ENCODE data around the gene APOD. TPM values are rescaled to one million over a fixed set of nuclear protein-coding genes. Genes with fewer than 3 reads are reported as not detected.

The APOD gene
- total RNA-seq, 1 experiment from 2014 or later: not detected

- Histone ChIP-seq H3K4me2 (ENCODE audit: insufficient read depth, insufficient read length, low read length) (no peak overlapping the region), H3K23ac (ENCODE audit: insufficient read length, low read depth, low read length) (no peak overlapping the region), H3K4ac (ENCODE audit: low read depth, low read length) (no peak overlapping the region), H3K27ac (ENCODE audit: insufficient read length, low read depth, low read length) (no peak overlapping the region), H2BK20ac (ENCODE audit: low read depth, low read length, poor library complexity, severe bottlenecking) (no peak overlapping the region), H3K4me1 (ENCODE audit: insufficient read depth, low read length) (no peaks in the 10 kb centered on the region), H3K56ac (ENCODE audit: insufficient read length, low read depth, low read length) (no peak overlapping the region), H4K20me1 (ENCODE audit: control insufficient read depth, insufficient read depth, insufficient read length) (no peaks in the 10 kb centered on the region), H3K79me2 (ENCODE audit: insufficient read depth, low read length) (no peaks in the 10 kb centered on the region; the same call in 1 of the 2 replicates), H4K8ac (replicated peaks; ENCODE audit: insufficient read length, low read depth, low read length) (no peak overlapping the region), H3K9ac (ENCODE audit: extremely low read depth, insufficient read length, low read length) (no peak overlapping the region), H2AK5ac (ENCODE audit: insufficient read length, low read length) (no peak overlapping the region), H3K9me3 (ENCODE audit: control insufficient read depth, low read depth, low read length) (no peaks in the 10 kb centered on the region), H3K14ac (ENCODE audit: insufficient read depth, low read length) (no peak overlapping the region), H3K27me3 (ENCODE audit: insufficient read depth, low read length) (no peaks in the 10 kb centered on the region), H4K5ac (ENCODE audit: insufficient read length, low read depth, low read length) (no peak overlapping the region), H2AFZ (ENCODE audit: low read length) (no peak overlapping the region), H3K23me2 (ENCODE audit: insufficient read length, low read depth, low read length, poor library complexity, severe bottlenecking) (no peaks in the 10 kb centered on the region), H2BK12ac (ENCODE audit: insufficient read length, low read depth, low read length) (no peak overlapping the region), H2BK15ac (ENCODE audit: low read depth, low read length) (no peak overlapping the region), H3K18ac (ENCODE audit: insufficient read length, low read depth, low read length) (no peak overlapping the region), H2BK120ac (ENCODE audit: low read depth, low read length, poor library complexity, severe bottlenecking) (no peak overlapping the region), H3T11ph (ENCODE audit: low read length) (no peak overlapping the region), H4K91ac (ENCODE audit: insufficient read length, low read depth, low read length) (no peak overlapping the region), H2BK5ac (ENCODE audit: insufficient read length, low read length) (no peak overlapping the region), H3K79me1 (ENCODE audit: insufficient read depth, low read depth, low read length, poor library complexity, severe bottlenecking) (no peaks in the 10 kb centered on the region)
- no peaks in the 10 kb centered on the region for H3K27me3 Mint-ChIP-seq (ENCODE audit: low read depth)
- H3K4me1 Mint-ChIP-seq: no peaks in the 10 kb centered on the region; a peak in 1 of 4 replicates
- no peak for DNase-seq
- no peak for TF ChIP-seq CTCF (conservative IDR thresholded peaks at IDR 0.05)
- H3K9me3 Mint-ChIP-seq: no peaks in the 10 kb centered on the region
- H3K4me3 Mint-ChIP-seq: no peak overlapping the region
- peaks cover under 1 to 7% (median 2%) of the 10 kb centered on the region in 3 experiments; a peak in 2 of 7 replicates for H3K36me3 Mint-ChIP-seq (ENCODE audit: insufficient read depth in 1 of 3, low read depth in 3 of 3)
- H3K27ac Mint-ChIP-seq: no peak overlapping the region
- whole genome bisulfite sequencing (ENCODE audit: extremely low coverage, insufficient read length, low lambda C conversion rate): no CpG with 5 or more reads among the region's 7 CpGs
Observed at GRCh38 chr3:195532834-195533233, 50.9 kb downstream of the APOD start.
